ENCODE data around the gene LGI4.
A peak's percentile ranks its signal among the peaks of the same experiment; 100 is the strongest.

The LGI4 gene

DNA sequence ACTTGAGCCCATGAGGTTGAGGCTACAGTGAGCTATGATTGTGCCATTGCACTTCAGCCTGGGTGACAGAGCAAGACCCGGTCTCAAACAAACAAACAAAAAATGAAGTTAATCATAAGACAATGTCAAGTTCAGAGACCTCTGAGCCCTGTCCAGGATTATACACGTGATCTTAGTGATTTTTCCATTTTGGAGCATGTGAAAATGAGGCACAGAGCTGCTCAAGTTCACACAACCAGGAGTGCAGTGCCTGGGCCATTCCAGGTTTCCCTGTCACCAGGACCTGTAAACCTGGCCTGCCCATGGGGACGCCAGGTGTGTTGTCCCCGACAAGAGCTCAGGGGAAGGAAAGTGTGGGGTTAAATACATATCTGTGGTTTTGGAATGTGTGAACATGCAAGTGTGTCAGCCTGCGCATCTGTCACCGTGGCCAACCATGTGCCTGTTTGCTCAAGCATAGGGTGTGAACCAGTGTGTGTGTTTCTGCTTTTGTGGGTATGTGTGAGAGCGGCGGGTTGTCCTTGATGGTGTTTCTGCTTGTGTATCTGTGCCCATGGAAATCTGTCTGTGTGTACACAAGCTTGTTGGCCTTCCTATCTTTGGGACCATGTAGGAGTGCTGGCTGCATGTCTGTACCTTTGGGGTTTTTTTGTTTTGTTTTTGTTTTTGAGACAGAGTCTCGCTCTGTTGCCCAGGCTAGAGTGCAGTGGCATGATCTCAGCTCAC is 2.3 kb upstream of the LGI4 start:
- TF ChIP-seq POLR2AphosphoS5 (IDR thresholded peaks at IDR 0.05; ENCODE audit: low read depth) (no peak), CTCF (IDR thresholded peaks at IDR 0.05; ENCODE audit: insufficient read depth, low read length) (no peak), SPI1 (IDR thresholded peaks at IDR 0.05; ENCODE audit: borderline replicate concordance, low read depth) (no peak), GABPA (IDR thresholded peaks at IDR 0.05; ENCODE audit: low read depth) (no peak), REST (IDR thresholded peaks at IDR 0.05; ENCODE audit: insufficient replicate concordance, low read depth) (no peak)
- no peak overlapping the region for H3K27ac ChIP-seq (replicated peaks)
- H3K27me3 ChIP-seq (ENCODE audit: insufficient read depth, poor library complexity, severe bottlenecking): peaks cover 4% of the 10 kb centered on the region
- H3K4me3 ChIP-seq (replicated peaks; ENCODE audit: insufficient read depth, low read length): no peak overlapping the region
- DNase-seq (ENCODE audit: low read depth in 1 of 2, low spot score in 1 of 2): no peak

GRCh38 chr19:35136231-35136630 is 1.4 kb upstream of the LGI4 start:
- no peak overlapping the region for H3K27ac ChIP-seq (replicated peaks)
- no peak for DNase-seq (ENCODE audit: low read depth in 1 of 2, low spot score in 1 of 2)
- TF ChIP-seq POLR2AphosphoS5 (IDR thresholded peaks at IDR 0.05; ENCODE audit: low read depth) (no peak), GABPA (IDR thresholded peaks at IDR 0.05; ENCODE audit: low read depth) (no peak), SPI1 (IDR thresholded peaks at IDR 0.05; ENCODE audit: borderline replicate concordance, low read depth) (no peak), CTCF (IDR thresholded peaks at IDR 0.05; ENCODE audit: insufficient read depth, low read length) (no peak), REST (IDR thresholded peaks at IDR 0.05; ENCODE audit: insufficient replicate concordance, low read depth) (no peak)
- no peak overlapping the region for H3K4me3 ChIP-seq (replicated peaks; ENCODE audit: insufficient read depth, low read length)
- no peaks in the 10 kb centered on the region for H3K27me3 ChIP-seq (ENCODE audit: insufficient read depth, poor library complexity, severe bottlenecking)

- H3K4me3 ChIP-seq (replicated peaks; ENCODE audit: insufficient read depth, low read length): no peak overlapping the region
- DNase-seq (ENCODE audit: low read depth in 1 of 2, low spot score in 1 of 2): peak; percentile 44 to 51
- peak; percentile 67 for TF ChIP-seq REST (IDR thresholded peaks at IDR 0.05; ENCODE audit: insufficient replicate concordance, low read depth)
- no peak for TF ChIP-seq POLR2AphosphoS5 (IDR thresholded peaks at IDR 0.05; ENCODE audit: low read depth)
- TF ChIP-seq CTCF (IDR thresholded peaks at IDR 0.05; ENCODE audit: insufficient read depth, low read length): peak; percentile 58
- no peak for TF ChIP-seq GABPA (IDR thresholded peaks at IDR 0.05; ENCODE audit: low read depth)
- TF ChIP-seq SPI1 (IDR thresholded peaks at IDR 0.05; ENCODE audit: borderline replicate concordance, low read depth): no peak
- H3K27ac ChIP-seq (replicated peaks): no peak overlapping the region
- H3K27me3 ChIP-seq (ENCODE audit: insufficient read depth, poor library complexity, severe bottlenecking): no peaks in the 10 kb centered on the region
Measured at GRCh38 chr19:35135389-35135909, 590 bp upstream of the LGI4 start.
